ENCODE data around the gene HMGB4.

- TF ChIP-seq MAX (IDR thresholded peaks at IDR 0.05), result no peak
- TF ChIP-seq FOXM1 (IDR thresholded peaks at IDR 0.05; ENCODE audit: borderline replicate concordance, low read depth), result no peak
- TF ChIP-seq CEBPB (IDR thresholded peaks at IDR 0.05), result no peak
- peak; percentile 57; the same call in 1 of the 2 replicates for TF ChIP-seq REST (IDR thresholded peaks at IDR 0.05; ENCODE audit: low read depth)
- TF ChIP-seq EGR1 (IDR thresholded peaks at IDR 0.05), result no peak
- TF ChIP-seq TEAD4 (IDR thresholded peaks at IDR 0.05), result no peak
- TF ChIP-seq RAD21 (IDR thresholded peaks at IDR 0.05; ENCODE audit: low read depth), result no peak
- no peak for TF ChIP-seq TCF12 (IDR thresholded peaks at IDR 0.05; ENCODE audit: low read depth)
Measured at GRCh38 chr1:33854091-33854490, 9.8 kb upstream of the HMGB4 start.

All from Ishikawa (cell line).